GM12891 (cell line): Measurements from ENCODE around the gene MALAT1.

ENCODE experiments used
- DNase-seq: peaks from one replicate; pipeline ENCODE4 v3.0.0; 2011; ENCODE audit warnings: low spot score; ENCODE audit not compliant: insufficient read length
- FAIRE-seq: peaks from 2 replicates; lab custom pipeline; 2011; peaks lifted over from hg19 to GRCh38; lab: Jason Lieb, UNC
- PAX5 ChIP-seq: IDR thresholded peaks from 2 replicates; pipeline ENCODE4 v1.6.1; 2011; ENCODE audit warnings: low read length, moderate library complexity, mild to moderate bottlenecking; ENCODE audit not compliant: insufficient read depth, severe bottlenecking
- POLR2A ChIP-seq: IDR thresholded peaks from 2 replicates; pipeline ENCODE4 v1.6.1; 2011; ENCODE audit warnings: low read depth, low read length, control low read depth
- POLR2AphosphoS5 ChIP-seq: IDR thresholded peaks from 2 replicates; pipeline ENCODE4 v1.6.1; 2011; ENCODE audit warnings: low read depth, low read length, control low read depth
- POU2F2 ChIP-seq: IDR thresholded peaks from 2 replicates; pipeline ENCODE4 v1.6.1; 2011; ENCODE audit warnings: low read depth, mild to moderate bottlenecking, control low read depth, low read length, moderate library complexity
- SPI1 ChIP-seq: IDR thresholded peaks from 2 replicates; pipeline ENCODE4 v1.6.1; 2011; ENCODE audit warnings: low read depth, low read length, control low read depth
- TAF1 ChIP-seq: IDR thresholded peaks from 2 replicates; pipeline ENCODE4 v1.6.1; 2011; ENCODE audit warnings: low read depth, low read length, control low read depth

MALAT1 gene

DNA sequence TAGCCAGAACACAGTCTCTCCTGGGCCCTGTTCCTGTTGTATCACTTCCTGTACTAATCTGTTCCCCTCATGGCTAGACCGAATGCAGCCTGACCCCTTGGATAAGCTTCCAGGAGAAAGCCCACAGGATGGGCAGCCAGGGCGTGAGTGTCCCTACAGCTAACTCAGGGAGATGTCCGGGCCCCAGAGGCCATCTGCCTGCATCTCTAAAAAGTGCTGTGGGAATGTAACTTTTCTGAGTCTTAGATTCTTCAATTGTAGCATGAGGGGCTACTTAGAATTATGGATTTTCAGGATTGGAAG lies 7.7 kb upstream of the MALAT1 start:
- DNase-seq, result no peak
- TF ChIP-seq POLR2A, result no peak
- no peak for TF ChIP-seq POU2F2
- no peak for TF ChIP-seq POLR2AphosphoS5
- no peak for TF ChIP-seq TAF1
- TF ChIP-seq PAX5, result no peak
- TF ChIP-seq SPI1, result no peak
- no peak for FAIRE-seq

DNA sequence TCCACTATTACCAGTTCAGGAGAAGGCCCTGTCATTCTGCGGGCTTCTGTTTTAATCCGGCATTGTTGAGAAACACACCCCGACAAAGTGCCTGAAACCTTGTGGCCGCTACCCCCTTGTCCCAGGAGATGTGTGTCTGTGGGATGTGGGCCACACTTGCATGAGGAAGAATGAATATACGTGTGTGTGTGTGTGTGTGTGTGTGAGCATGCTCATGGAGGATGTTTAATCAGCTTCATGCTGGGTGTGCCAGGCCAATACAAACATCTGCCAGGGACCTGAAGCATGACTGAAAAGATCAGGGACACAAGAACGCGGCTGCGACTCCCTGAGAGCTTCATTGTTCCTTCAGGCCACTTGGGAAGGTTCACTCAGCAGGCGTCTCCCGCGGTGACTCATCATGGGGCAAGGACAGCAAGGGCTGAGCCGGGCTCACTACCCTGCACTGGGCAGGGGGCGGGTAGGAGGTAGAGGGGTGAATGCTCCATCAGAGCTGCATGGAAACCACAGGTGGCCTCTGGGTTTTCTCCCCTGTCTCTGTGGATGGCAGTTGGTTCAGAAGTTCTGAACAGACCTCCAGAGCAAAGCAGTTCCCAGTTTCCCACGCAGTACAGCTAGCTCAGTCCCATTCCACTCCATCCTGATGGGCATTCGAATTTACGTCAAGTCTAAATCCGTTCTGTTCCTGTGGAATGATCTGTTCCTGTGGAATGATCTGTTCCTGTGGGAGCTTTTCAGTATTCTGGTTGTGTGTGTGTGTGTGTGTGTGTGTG lies 7.0 kb upstream of the MALAT1 start:
- no peak for TF ChIP-seq POU2F2
- no peak for TF ChIP-seq POLR2AphosphoS5
- no peak for TF ChIP-seq TAF1
- no peak for TF ChIP-seq PAX5
- no peak for TF ChIP-seq POLR2A
- no peak for TF ChIP-seq SPI1
- FAIRE-seq, result no peak
- no peak for DNase-seq

DNA sequence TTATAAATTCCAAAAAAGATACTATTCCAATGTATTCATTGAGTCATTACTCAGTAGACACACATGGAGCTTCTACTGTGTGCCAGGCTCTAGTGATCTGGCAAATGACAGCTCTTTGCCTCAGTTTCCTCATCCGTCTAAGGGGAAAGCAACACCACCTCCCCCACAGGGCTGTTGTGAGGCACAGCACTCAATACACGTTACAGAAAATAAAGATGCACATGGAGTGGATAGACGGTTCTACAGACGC lies 6.5 kb upstream of the MALAT1 start:
- no peak for DNase-seq
- no peak for FAIRE-seq
- no peak for TF ChIP-seq POLR2AphosphoS5
- TF ChIP-seq POLR2A, result no peak
- TF ChIP-seq PAX5, result no peak
- no peak for TF ChIP-seq POU2F2
- TF ChIP-seq TAF1, result no peak
- no peak for TF ChIP-seq SPI1

DNA sequence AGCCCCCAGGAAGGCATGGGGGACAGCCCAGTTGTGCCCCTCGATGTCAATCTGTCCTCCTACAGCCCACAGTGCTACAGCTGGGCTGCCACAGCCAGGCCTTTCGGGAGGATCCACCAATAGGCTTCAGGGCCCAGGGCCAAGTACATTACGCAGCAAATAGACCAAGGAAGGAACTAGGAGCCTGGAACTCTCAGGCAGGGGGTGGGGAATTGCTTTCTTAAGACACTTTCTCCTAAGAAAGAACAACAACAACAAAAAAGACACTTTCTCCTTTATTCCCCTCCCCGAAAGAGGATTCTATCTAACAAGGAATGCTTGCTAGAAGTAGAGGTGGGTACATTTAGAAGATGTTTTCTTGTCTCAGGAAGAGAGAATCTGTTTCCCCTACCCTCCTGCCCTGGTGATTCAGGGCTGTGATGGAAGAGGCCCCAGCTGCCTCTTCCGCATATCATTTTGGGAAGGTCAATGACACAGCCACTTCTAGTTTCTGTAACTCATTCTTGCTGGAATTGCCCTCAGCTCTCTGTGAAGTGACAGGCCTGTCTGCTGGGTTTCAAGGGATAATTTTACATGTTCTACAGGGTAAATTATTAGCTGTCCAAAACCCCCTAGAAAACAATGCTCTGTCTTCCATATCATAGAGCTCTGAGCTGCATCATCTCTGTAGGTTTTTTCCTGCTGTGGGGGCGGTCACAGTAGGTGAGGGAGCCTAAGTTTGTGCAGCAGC lies 6.0 kb upstream of the MALAT1 start:
- DNase-seq (no peak), FAIRE-seq (no peak)
- TF ChIP-seq POU2F2, result no peak
- TF ChIP-seq POLR2AphosphoS5, result peak; percentile 24
- no peak for TF ChIP-seq TAF1
- no peak for TF ChIP-seq PAX5
- peak; percentile 31; the same call in 1 of the 2 replicates for TF ChIP-seq SPI1
- peak; percentile 39; the same call in 1 of the 2 replicates for TF ChIP-seq POLR2A

DNA sequence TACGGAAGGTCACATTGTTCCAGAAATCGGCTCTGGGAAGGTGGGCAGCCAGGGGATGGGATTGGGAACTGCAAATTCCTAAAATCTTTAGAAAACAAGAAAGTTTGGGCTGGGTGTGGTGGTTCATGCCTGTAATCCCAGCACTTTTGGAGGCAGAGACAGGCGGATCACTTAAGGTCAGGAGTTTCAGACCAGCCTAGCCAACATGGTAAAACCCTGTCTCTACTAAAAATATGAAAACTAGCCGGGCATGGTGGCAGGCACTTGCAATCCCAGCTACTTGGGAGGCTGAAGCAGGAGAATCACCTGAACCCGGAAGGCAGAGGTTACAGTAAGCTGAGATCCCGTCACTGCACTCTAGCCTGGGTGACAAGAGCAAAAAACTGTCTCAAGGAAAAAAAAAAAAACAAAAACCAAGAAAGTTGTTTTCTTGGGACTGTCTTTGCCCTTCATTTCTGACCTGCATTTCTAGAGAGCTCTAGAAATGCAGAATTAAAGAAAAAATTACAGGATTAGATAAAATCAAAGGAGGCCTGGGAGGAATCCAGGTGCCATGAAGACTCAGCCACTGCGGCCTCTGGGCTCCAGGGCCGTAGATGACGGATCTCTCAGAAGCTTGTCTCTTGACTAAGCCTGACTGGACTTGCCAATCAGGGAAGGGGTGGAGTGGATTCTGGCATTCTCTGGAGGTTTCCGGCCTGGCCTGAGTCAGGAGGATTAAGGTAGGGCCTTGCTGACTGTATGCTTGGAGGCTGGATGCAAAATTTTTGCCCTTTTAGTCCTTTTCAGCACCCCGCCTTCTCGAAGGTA lies 5.3 kb upstream of the MALAT1 start:
- no peak for DNase-seq
- no peak for FAIRE-seq

DNA sequence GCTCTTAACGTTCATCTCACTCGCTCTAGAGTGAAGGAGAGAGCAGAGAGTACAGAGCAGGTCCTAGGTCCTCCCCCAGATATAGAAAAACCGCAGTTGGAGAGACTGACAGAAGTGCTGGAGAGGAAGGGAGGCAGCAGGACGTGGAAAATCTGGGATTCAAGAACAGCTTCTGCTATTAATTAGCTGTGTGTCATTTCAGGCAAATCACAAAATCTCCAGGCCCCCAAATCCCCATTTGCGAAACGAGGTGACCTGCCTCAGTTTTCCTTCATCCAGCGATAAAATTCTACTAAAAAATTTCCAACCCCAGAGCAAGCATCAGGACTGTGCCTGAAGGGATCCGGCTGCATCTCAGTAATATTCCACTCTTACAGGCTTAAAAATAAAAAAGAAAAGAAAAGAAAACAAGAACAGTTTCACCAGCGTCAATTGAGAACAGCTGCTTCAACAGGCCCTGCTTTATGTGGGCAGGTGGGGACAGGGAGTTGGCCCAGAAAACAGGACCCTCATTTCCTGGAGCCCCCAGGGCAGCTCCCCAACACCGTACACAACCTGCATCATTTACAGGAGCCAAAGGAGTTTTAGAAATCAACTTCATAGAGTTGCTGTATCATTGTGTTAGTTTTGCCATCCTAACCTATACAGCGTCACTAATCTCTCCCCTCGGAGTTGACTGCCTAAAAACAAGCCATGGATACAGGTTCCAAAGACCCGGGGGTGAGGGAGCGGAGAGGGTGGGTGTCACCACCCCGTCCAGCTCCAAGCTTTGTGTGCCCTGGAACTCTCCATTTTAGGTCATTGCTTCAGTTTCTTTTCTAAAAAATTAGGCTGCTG lies 2.3 kb upstream of the MALAT1 start:
- TF ChIP-seq POLR2AphosphoS5 (no peak), SPI1 (no peak), POLR2A (no peak; the same call in 1 of the 2 replicates), POU2F2 (no peak), TAF1 (no peak), PAX5 (no peak)
- FAIRE-seq, result no peak
- DNase-seq, result no peak

More for the DNA sequence above, 5.3 kb upstream of the MALAT1 start:
- TF ChIP-seq POLR2A, result peak; percentile 38; the same call in 1 of the 2 replicates
- peak; percentile 43; the same call in 1 of the 2 replicates for TF ChIP-seq POLR2AphosphoS5
- no peak for TF ChIP-seq PAX5

DNA sequence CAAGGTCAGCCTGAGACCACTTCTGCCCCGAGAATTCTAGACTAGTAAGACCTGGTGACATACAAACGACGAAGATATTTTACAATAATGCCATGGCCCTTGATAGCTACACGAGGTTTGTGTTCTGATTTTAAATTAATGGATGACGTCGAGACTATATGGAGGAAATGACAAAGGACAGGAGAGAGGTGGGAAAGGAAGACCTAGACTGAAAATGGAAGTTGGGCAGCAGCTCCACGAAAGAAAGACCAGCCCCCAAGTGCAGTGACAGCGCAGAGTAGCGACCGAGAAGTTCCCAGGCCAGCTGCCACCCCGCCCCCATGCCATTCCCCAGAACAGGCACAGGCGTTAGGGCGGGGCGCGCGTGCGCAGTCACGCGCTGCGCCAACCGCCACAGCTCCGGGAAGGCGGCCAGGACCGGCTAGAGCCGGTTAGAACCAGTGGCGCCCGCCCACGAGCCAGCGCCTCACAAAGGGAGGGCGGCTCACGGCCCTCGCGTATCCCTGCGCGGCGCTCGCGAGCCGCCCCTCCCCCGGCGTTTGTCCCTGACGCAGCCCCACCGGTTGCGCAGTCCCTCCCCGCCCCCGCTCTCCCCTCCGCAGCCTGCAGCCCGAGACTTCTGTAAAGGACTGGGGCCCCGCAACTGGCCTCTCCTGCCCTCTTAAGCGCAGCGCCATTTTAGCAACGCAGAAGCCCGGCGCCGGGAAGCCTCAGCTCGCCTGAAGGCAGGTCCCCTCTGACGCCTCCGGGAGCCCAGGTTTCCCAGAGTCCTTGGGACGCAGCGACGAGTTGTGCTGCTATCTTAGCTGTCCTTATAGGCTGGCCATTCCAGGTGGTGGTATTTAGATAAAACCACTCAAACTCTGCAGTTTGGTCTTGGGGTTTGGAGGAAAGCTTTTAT lies 1.5 kb upstream of the MALAT1 start:
- peak; percentile 66 for DNase-seq
- FAIRE-seq, result peak; percentile 99
- TF ChIP-seq POLR2A, result no peak; the same call in none of the 2 replicates
- peak; percentile 94 for TF ChIP-seq TAF1
- TF ChIP-seq POLR2AphosphoS5, result peak; percentile 88
- TF ChIP-seq POU2F2, result peak; percentile 75
- no peak for TF ChIP-seq SPI1
- peak; percentile 62 for TF ChIP-seq PAX5
